Right lobe of liver (tissue), 4 donors: Measurements from ENCODE around the gene APOA4.

ENCODE experiments used
- CTCF ChIP-seq, 4 donors: fragments of 200-600 bp in 3 of 4; fragments of 450-650 bp in 1 of 4; IDR thresholded peaks; one replicate each; pipeline versions ENCODE4 v1.5.1 to v1.8.0; 2016 to 2022; ENCODE audit warnings: antibody characterized with exemption in 4 of 4, mild to moderate bottlenecking in 2 of 4
- POLR2A ChIP-seq: fragments of 450-650 bp; IDR thresholded peaks from one replicate; pipeline ENCODE4 v1.6.1; 2017; ENCODE audit warnings: antibody characterized with exemption, mild to moderate bottlenecking
- donor health status: DM: no; HTN: no; CAD: no.
- donor health status: DM: no; HTN: no; CAD: no.
- donor health status: DM: no; HTN: yes; CAD: no.

- no peak for TF ChIP-seq CTCF (IDR thresholded peaks at IDR 0.05)
- TF ChIP-seq POLR2A, result no peak
These were observed 48.4 kb downstream of the APOA4 start for GRCh38 chr11:116774661-116775060.
